Esophagus muscularis mucosa (tissue), 4 donors: ENCODE data around the gene UBE2F. TPM values are rescaled to one million over a fixed set of nuclear protein-coding genes. Genes with fewer than 3 reads are reported as not detected.
"Not testable (repeated sequence)": the region's sequence is repeated elsewhere in the genome, so short reads cannot be mapped to it uniquely, and the experiment has no call there.

Source experiments
- DNase-seq: peaks from one replicate; pipeline ENCODE4 v3.0.0-alpha.2; 2017; ENCODE audit errors: extremely low spot score
- H3K27ac ChIP-seq, 4 donors: fragments of 200-600 bp; sonication (generic); replicated peaks in 1 of 4; 1 replicate in 3 of 4; 2 replicates in 1 of 4; pipeline ENCODE4 v1.5.1; 2016 to 2019; ENCODE audit warnings: mild to moderate bottlenecking in 1 of 4
- H3K27me3 ChIP-seq, 4 donors: fragments of 200-600 bp; sonication (generic); one replicate each; pipeline versions ENCODE4 v1.5.1 to v1.6.0; 2016 to 2019
- H3K36me3 ChIP-seq, 4 donors: fragments of 200-600 bp; sonication (generic); one replicate each; pipeline ENCODE4 v1.5.1; 2016 to 2019
- H3K4me1 ChIP-seq, 4 donors: fragments of 200-600 bp; sonication (generic); one replicate each; pipeline ENCODE4 v1.5.1; 2016 to 2019
- H3K4me3 ChIP-seq, 4 donors: fragments of 200-600 bp; sonication (generic); 1 replicate in 2 of 4; 2 replicates in 2 of 4; pipeline ENCODE4 v1.5.1; 2016 to 2019; ENCODE audit warnings: mild to moderate bottlenecking in 4 of 4, moderate library complexity in 1 of 4
- H3K9me3 ChIP-seq, 4 donors: fragments of 200-600 bp; sonication (generic); 1 replicate in 3 of 4; 2 replicates in 1 of 4; pipeline ENCODE4 v1.5.1; 2016 to 2019
- EP300 ChIP-seq: sonication (generic); formaldehyde crosslinking; IDR thresholded peaks from one replicate; pipeline ENCODE4 v1.6.1; 2017; ENCODE audit warnings: antibody characterized with exemption
- POLR2A ChIP-seq: fragments of 450-650 bp; IDR thresholded peaks from one replicate; pipeline ENCODE4 v1.6.1; 2017; ENCODE audit warnings: antibody characterized with exemption, moderate library complexity, mild to moderate bottlenecking, low read depth
- POLR2AphosphoS5 ChIP-seq, 2 donors: sonication (generic); formaldehyde crosslinking; IDR thresholded peaks; one replicate each; pipeline ENCODE4 v1.6.1; 2017; ENCODE audit warnings: antibody characterized with exemption in 2 of 2
- WGBS: methylation state at CpG from one replicate; pipeline ENCODE4 v1.1.5; 2018; 5-methylcytosine and 5-hydroxymethylcytosine counted together
- intact Hi-C: fragments of 100-400 bp; cut with DNase I; formaldehyde crosslinking; loops from one replicate; pipeline ENCODE4 v1.15.1; 2023
- total RNA-seq, 4 donors: library from RNA; depleted of rRNA; stranded (reverse); fragments of >200 nt; gene quantifications; one replicate each; pipeline versions ENCODE4 v1.1.0 to v1.2.1, GENCODE V29; 2016
- TF ChIP-seq, protein P1 (sequence below), 3 experiments: fragments of 200-600 bp in 2 of 3; fragments of 450-650 bp in 1 of 3; sonication (generic) in 2 of 3; IDR thresholded peaks; one replicate each; pipeline ENCODE4 v1.5.1; 2017 to 2019; ENCODE audit warnings: antibody characterized with exemption in 3 of 3, mild to moderate bottlenecking in 2 of 3, moderate library complexity in 1 of 3

Gene UBE2F
- total RNA-seq, 4 donors from 2014 or later = 59.0 to 111 (median 78.5) TPM

- Histone ChIP-seq H3K27me3 (peaks cover 0 to 4% (median 0%) of the 10 kb centered on the region in 4 donors), H3K9me3 (peaks cover 0 to 14% (median 11%) of the 10 kb centered on the region in 4 donors), H3K27ac (no peak overlapping the region), H3K4me3 (no peak overlapping the region), H3K4me1 (peaks cover 0 to 8% (median 6%) of the 10 kb centered on the region in 4 donors), H3K36me3 (no peaks in the 10 kb centered on the region)
- DNase-seq = no peak
- intact Hi-C loops = loop anchor here (2.0 kb wide), 1 partner anchor 31 kb away; no protein-coding TSS in a partner anchor
- WGBS = 81% methylated on average over 5 of the region's 5 CpGs
- TF ChIP-seq POLR2AphosphoS5 (IDR thresholded peaks at IDR 0.05) = no peak
- TF ChIP-seq EP300 = no peak
- TF ChIP-seq POLR2A = no peak
- TF ChIP-seq, protein P1, sequence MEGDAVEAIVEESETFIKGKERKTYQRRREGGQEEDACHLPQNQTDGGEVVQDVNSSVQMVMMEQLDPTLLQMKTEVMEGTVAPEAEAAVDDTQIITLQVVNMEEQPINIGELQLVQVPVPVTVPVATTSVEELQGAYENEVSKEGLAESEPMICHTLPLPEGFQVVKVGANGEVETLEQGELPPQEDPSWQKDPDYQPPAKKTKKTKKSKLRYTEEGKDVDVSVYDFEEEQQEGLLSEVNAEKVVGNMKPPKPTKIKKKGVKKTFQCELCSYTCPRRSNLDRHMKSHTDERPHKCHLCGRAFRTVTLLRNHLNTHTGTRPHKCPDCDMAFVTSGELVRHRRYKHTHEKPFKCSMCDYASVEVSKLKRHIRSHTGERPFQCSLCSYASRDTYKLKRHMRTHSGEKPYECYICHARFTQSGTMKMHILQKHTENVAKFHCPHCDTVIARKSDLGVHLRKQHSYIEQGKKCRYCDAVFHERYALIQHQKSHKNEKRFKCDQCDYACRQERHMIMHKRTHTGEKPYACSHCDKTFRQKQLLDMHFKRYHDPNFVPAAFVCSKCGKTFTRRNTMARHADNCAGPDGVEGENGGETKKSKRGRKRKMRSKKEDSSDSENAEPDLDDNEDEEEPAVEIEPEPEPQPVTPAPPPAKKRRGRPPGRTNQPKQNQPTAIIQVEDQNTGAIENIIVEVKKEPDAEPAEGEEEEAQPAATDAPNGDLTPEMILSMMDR (IDR thresholded peaks at IDR 0.05) = no peak
Observed at GRCh38 chr2:237961637-237962036, 5.2 kb upstream of the UBE2F start.

DNA sequence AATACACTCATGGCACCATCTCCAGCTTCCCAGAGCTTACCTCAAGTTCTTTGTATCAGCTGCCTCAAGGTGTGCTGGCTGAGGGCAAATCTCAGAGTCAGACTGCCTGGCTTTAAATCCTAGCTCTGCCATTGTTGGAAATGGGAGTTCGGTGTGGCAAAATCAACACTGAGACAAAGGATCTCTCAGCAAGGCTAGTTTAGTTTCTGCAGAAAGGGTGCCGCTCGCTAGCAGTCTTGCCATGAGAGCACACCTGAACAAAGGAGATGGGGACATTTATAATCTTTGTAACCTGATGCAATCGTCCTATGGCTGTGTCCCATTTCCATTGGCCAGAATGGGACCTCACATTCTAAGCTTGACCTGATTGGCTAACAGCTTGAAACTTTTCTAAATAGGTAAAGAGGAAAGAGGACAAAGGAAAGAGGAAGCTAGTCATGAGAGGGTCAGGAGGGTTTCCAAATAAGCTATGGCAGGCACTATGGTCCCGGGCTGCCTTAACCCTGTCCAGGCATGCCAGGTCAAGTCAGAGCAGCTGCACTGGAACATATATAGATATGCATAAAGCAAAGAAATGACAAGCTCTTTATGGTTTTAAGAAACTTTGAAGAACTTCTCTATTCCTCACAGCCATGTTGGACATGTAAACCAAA lies 4.3 kb upstream of the UBE2F start:
- WGBS = 84% methylated on average over 5 of the region's 5 CpGs
- TF ChIP-seq, protein P1 (IDR thresholded peaks at IDR 0.05) = no peak
- TF ChIP-seq POLR2AphosphoS5 (IDR thresholded peaks at IDR 0.05) = no peak
- no peak for TF ChIP-seq EP300
- TF ChIP-seq POLR2A = no peak
- DNase-seq = no peak
- Histone ChIP-seq H3K36me3 (no peaks in the 10 kb centered on the region), H3K27me3 (no peaks in the 10 kb centered on the region), H3K27ac (no peak overlapping the region), H3K9me3 (peaks cover 0 to 14% (median 11%) of the 10 kb centered on the region in 4 donors), H3K4me3 (no peak overlapping the region), H3K4me1 (peaks cover 1 to 9% (median 9%) of the 10 kb centered on the region in 4 donors)
- intact Hi-C loops = no loop called here

- 85% methylated on average over 7 of the region's 7 CpGs for WGBS
- H3K36me3 ChIP-seq, H3K27me3 ChIP-seq, intact Hi-C loops, H3K4me3 ChIP-seq, DNase-seq, H3K27ac ChIP-seq: not testable (repeated sequence)
- Histone ChIP-seq H3K4me1 (peaks cover 11 to 19% (median 19%) of the 10 kb centered on the region in 4 donors), H3K9me3 (peaks cover 0 to 14% (median 11%) of the 10 kb centered on the region in 4 donors)
Observed at GRCh38 chr2:237963490-237963991, 3.3 kb upstream of the UBE2F start.

GRCh38 chr2:237964194-237964577 lies 2.6 kb upstream of the UBE2F start:
- H3K4me3 ChIP-seq = no peak overlapping the region
- 86% methylated on average over 7 of the region's 7 CpGs for WGBS
- intact Hi-C loops = no loop called here
- H3K36me3 ChIP-seq = no peaks in the 10 kb centered on the region
- H3K9me3 ChIP-seq = peaks cover 0 to 14% (median 11%) of the 10 kb centered on the region in 4 donors
- no peak for DNase-seq
- no peaks in the 10 kb centered on the region for H3K27me3 ChIP-seq
- H3K27ac ChIP-seq = no peak overlapping the region
- TF ChIP-seq POLR2AphosphoS5 (IDR thresholded peaks at IDR 0.05) (no peak), EP300 (no peak), POLR2A (no peak)
- TF ChIP-seq, protein P1 (IDR thresholded peaks at IDR 0.05) = no peak
- H3K4me1 ChIP-seq = peaks cover 17 to 25% (median 25%) of the 10 kb centered on the region in 4 donors

DNA sequence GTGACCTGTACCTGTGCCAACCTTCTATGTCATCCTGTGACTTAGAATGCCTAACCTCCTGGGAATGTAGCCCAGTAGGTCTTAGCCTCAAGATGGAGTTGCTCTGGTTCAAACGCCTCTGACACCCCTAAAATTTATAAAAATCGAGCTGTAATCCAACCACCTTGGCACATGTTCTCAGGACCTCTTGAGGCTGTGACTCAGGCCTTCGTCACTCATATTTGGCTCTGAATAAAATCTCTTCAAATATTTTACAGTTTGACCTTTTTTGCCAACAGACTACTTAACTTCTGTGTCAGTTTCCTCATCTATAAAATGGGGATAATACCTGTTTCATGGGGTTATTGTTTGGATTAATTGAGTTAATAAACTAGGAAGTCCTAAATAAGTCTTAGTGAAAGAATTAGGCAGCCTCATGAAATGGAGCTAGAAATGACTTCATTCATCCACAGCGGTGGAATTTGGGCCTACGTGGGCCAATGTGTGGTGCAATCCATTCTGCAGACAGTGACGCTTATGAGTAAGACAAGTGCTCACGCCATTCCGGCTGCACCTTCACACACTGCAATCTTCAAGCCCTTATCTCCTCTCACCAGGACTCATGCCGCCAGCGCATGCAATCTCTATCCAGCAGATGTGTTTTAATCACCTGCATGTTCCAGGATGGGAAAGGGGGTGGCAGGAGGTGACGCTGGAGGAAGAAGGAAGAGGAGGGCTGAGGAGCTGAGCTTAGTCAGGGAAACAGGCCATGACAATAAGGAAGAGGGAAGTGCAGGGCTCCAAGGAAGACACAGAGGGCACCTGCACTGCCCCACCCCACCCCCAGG lies 2.0 kb upstream of the UBE2F start:
- Histone ChIP-seq H3K9me3 (peaks cover 0 to 14% (median 11%) of the 10 kb centered on the region in 4 donors), H3K4me1 (peaks cover 23 to 32% (median 31%) of the 10 kb centered on the region in 4 donors), H3K36me3 (no peaks in the 10 kb centered on the region), H3K27ac (no peak overlapping the region), H3K4me3 (no peak overlapping the region), H3K27me3 (no peaks in the 10 kb centered on the region)
- TF ChIP-seq EP300 (no peak), POLR2AphosphoS5 (IDR thresholded peaks at IDR 0.05) (no peak), POLR2A (no peak)
- TF ChIP-seq, protein P1 (IDR thresholded peaks at IDR 0.05) = no peak
- WGBS = 88% methylated on average over 11 of the region's 11 CpGs
- intact Hi-C loops = loop anchor here (5.0 kb wide), 1 partner anchor 98 kb away; the partner anchor contains the start of gene SCLY
- DNase-seq = no peak

GRCh38 chr2:237965844-237966243 lies 970 bp upstream of the UBE2F start:
- Histone ChIP-seq H3K27ac (peak overlapping the region; percentile 66 to 84 (median 81)), H3K4me3 (peak overlapping the region; percentile 65 to 85 (median 73)), H3K4me1 (peaks cover 30 to 42% (median 41%) of the 10 kb centered on the region in 4 donors), H3K9me3 (peaks cover 0 to 14% (median 11%) of the 10 kb centered on the region in 4 donors)
- intact Hi-C loops = loop anchor here (5.0 kb wide), 1 partner anchor 96 kb away; the partner anchor contains the start of gene SCLY
- not testable (repeated sequence) for DNase-seq, H3K36me3 ChIP-seq, H3K27me3 ChIP-seq
- 86% methylated on average over 13 of the region's 13 CpGs for WGBS
